ENCODE results near the gene PGLYRP2.
A peak's percentile ranks its signal among the peaks of the same experiment; 100 is the strongest.

PGLYRP2 gene

GRCh38 chr19:15431396-15432017 is 47.8 kb downstream of the PGLYRP2 start:
- Histone ChIP-seq H3K9me3 (ENCODE audit: severe bottlenecking) (no peaks in the 10 kb centered on the region), H3K4me1 (ENCODE audit: insufficient read depth, poor library complexity, severe bottlenecking) (peaks cover 4% of the 10 kb centered on the region), H3K27me3 (ENCODE audit: insufficient read depth, poor library complexity, severe bottlenecking) (no peaks in the 10 kb centered on the region), H3K36me3 (ENCODE audit: low read depth) (peaks cover 31% of the 10 kb centered on the region), H3K27ac (ENCODE audit: poor library complexity, severe bottlenecking) (peak overlapping the region; percentile 57), H3K4me3 (ENCODE audit: severe bottlenecking) (peak overlapping the region; percentile 86)
- DNase-seq (ENCODE audit: low spot score) (no peak), ATAC-seq (ENCODE audit: low read depth) (no peak)
- no peak for TF ChIP-seq CTCF (IDR thresholded peaks at IDR 0.05; ENCODE audit: poor library complexity, severe bottlenecking)

GRCh38 chr19:15430526-15431120 is 48.7 kb downstream of the PGLYRP2 start:
- Histone ChIP-seq H3K4me3 (ENCODE audit: severe bottlenecking) (no peak overlapping the region), H3K27ac (ENCODE audit: poor library complexity, severe bottlenecking) (no peak overlapping the region), H3K9me3 (ENCODE audit: severe bottlenecking) (no peaks in the 10 kb centered on the region), H3K36me3 (ENCODE audit: low read depth) (peaks cover 37% of the 10 kb centered on the region), H3K4me1 (ENCODE audit: insufficient read depth, poor library complexity, severe bottlenecking) (peaks cover 4% of the 10 kb centered on the region), H3K27me3 (ENCODE audit: insufficient read depth, poor library complexity, severe bottlenecking) (no peaks in the 10 kb centered on the region)
- no peak for DNase-seq (ENCODE audit: low spot score)
- ATAC-seq (ENCODE audit: low read depth): no peak
- no peak for TF ChIP-seq CTCF (IDR thresholded peaks at IDR 0.05; ENCODE audit: poor library complexity, severe bottlenecking)

GRCh38 chr19:15429825-15430467 is 49.4 kb downstream of the PGLYRP2 start:
- no peak for TF ChIP-seq CTCF (IDR thresholded peaks at IDR 0.05; ENCODE audit: poor library complexity, severe bottlenecking)
- no peak overlapping the region for H3K4me3 ChIP-seq (ENCODE audit: severe bottlenecking)
- no peak overlapping the region for H3K27ac ChIP-seq (ENCODE audit: poor library complexity, severe bottlenecking)
- ATAC-seq (ENCODE audit: low read depth): no peak
- H3K4me1 ChIP-seq (ENCODE audit: insufficient read depth, poor library complexity, severe bottlenecking): peaks cover 4% of the 10 kb centered on the region
- H3K36me3 ChIP-seq (ENCODE audit: low read depth): peaks cover 41% of the 10 kb centered on the region
- H3K27me3 ChIP-seq (ENCODE audit: insufficient read depth, poor library complexity, severe bottlenecking): no peaks in the 10 kb centered on the region
- no peaks in the 10 kb centered on the region for H3K9me3 ChIP-seq (ENCODE audit: severe bottlenecking)
- DNase-seq (ENCODE audit: low spot score): peak; percentile 53

GRCh38 chr19:15428956-15429824 is 50.1 kb downstream of the PGLYRP2 start:
- no peak overlapping the region for H3K4me3 ChIP-seq (ENCODE audit: severe bottlenecking)
- no peak for TF ChIP-seq CTCF (IDR thresholded peaks at IDR 0.05; ENCODE audit: poor library complexity, severe bottlenecking)
- peaks cover 4% of the 10 kb centered on the region for H3K4me1 ChIP-seq (ENCODE audit: insufficient read depth, poor library complexity, severe bottlenecking)
- H3K36me3 ChIP-seq (ENCODE audit: low read depth): peaks cover 48% of the 10 kb centered on the region
- H3K27me3 ChIP-seq (ENCODE audit: insufficient read depth, poor library complexity, severe bottlenecking): no peaks in the 10 kb centered on the region
- no peak for ATAC-seq (ENCODE audit: low read depth)
- no peaks in the 10 kb centered on the region for H3K9me3 ChIP-seq (ENCODE audit: severe bottlenecking)
- H3K27ac ChIP-seq (ENCODE audit: poor library complexity, severe bottlenecking): no peak overlapping the region
- DNase-seq (ENCODE audit: low spot score): no peak
